Cortex of kidney (tissue), 1 donor: ENCODE results near the gene TMEM185A.
"Not testable (repeated sequence)": the region's sequence is repeated elsewhere in the genome, so short reads cannot be mapped to it uniquely, and the experiment has no call there.

Experiments
- DNase-seq: peaks from one replicate; lab custom pipeline; 2025; lab: John Stamatoyannopoulos, UW

Gene TMEM185A

DNA sequence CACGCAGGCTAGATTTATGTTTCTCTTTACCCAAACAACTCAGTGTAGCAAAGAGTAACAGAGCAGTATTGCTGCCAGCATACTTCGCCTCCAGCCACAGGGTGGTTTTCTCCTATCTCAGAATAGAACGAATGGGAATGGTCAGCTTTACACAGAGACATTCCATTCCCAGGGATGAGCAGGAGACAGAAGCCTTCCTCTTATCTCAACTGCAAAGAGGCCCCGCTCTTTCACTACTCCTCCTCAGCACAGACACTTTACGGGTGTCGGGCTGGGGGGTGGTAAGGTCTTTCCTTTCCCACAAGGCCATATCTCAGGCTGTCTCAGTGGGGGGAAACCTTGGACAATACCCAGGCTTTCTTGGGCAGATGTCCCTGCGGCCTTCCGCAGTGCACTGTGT, 4.8 kb downstream of the TMEM185A start:
- DNase-seq = not testable (repeated sequence)

DNA sequence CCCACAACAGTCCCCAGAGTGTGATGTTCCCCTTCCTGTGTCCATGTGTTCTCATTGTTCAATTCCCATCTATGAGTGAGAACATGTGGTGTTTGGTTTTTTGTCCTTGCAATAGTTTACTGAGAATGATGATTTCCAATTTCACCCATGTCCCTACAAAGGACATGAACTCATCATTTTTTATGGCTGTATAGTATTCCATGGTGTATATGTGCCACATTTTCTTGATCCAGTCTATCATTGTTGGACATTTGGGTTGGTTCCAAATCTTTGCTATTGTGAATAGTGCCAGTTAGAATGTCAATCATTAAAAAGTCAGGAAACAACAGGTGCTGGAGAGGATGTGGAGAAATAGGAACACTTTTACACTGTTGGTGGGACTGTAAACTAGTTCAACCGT, 11.9 kb downstream of the TMEM185A start:
- not testable (repeated sequence) for DNase-seq

DNA sequence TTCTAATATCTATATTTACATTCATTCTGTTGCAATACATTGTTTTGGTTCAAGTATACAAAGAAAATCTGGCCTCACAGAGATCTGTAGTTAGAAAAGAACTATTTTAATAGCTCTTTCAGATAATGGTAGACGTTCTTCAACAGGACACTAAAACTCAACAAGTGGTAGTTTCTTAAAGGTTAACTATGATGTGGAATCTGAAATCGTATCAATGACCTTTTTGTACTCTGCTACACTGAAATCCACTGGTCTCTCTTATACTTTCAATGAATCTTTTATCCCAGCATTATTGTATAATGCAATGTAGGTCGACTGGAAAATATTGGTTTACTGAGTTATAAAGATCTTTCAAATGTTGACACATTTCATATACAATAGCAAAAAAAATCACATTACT, 12.7 kb downstream of the TMEM185A start:
- no peak for DNase-seq

DNA sequence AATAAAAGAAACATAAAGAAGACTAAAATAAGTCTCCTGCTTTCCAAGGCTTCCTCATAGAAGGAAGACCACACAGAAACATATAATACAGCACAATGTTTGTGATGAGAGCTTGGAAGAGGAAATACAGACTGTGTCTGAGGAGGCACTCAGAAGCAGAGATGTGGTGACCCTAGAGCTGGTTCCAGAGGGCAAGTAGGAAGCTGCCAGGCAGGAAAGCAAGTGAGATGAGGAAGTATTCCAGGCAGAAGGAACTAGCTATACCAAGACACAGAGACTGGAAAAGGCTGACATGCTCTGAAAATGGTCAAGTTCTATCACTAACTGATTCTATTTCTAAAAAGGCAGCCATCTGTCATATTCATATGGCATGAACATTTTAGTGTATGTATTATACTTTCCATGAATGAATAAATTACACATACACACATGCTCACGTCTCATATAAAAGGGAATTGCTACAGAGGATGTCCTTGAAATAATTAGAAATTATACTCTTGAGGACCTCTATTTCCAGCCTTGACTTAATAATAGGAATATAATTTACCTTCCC, 19.9 kb downstream of the TMEM185A start:
- no peak for DNase-seq

DNA sequence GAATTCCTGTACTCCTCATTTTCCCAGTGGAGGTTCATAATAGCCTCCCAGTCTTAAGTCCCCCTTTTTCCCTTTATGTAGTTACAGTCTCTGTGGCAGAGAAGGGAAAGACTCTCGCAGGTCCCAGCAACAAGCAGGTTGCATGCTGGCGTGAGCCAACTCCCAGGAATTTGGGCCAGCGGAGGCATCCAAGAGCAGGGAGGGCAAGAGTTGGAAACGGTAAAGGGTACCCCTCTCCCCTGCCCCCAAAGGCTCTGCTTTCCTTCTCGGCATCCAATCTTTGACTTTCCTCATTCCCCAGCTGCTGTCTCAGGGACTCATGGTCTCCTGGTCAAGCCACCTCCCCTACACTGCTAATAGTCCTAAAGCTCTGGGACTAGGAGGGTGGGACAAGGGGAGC, 21.1 kb downstream of the TMEM185A start:
- DNase-seq = no peak

DNA sequence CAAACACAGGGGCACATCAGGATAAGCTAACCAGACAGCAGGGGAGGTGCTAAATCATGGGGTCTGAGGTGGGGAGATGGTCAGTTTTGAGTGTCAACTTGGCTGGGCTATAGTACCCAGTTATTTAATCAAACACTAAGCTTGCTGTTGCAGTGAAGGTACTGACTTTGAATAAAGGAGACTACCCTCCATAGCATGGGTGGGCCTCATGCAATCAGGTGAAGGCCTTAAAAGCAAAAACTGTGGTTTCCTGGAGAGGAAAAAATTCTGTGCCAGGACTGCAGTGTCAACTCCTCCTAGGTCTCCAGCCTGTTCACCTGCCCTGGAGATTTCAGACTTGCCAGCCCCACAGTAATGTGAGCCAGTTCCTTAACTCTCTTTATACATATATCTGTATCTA, 23.9 kb downstream of the TMEM185A start:
- no peak for DNase-seq

DNA sequence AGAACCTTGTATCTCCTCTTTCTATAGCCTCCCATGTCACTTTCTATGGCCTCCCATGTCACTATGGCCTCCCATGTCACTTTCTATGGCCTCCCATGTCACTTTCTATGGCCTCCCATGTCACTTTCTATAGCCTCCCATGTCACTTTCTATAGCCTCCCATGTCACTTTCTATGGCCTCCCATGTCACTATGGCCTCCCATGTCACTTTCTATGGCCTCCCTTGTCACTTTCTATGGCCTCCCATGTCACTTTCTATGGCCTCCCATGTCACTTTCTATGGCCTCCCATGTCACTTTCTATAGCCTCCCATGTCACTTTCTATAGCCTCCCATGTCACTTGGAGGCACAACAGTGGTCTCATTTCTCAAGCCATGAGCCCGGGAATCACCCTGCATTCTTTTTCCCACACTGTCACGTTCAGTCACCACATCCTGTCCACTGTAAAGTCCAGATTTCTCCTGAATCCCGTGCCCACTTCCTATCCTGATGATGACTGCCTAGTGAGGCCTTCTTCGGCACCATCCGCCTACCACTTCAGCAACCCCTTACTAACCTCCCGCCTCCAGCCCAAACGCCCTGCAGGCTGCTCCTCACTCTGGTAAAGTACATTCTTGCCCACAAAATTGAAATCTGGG, 26.2 kb downstream of the TMEM185A start:
- DNase-seq = not testable (repeated sequence)

DNA sequence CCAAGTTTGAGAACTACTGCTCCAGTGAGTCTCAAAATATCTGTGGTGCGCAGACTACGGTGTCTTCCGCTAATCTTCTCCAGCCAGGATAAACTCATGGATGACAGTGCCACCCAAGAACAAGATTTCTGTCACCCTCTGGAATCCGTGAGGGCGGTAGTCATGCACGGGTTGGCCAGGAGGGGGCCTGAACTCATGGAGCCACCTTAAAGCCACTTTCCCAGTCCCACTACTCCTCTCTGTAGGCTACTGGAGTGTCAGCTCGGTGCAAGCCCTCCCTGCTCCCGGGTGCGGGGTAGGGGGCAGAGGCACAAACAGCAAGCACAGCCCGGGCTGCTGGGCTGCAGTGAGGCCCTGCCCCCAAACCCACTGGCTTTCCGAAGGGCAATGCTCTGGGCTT, 33.0 kb downstream of the TMEM185A start:
- not testable (repeated sequence) for DNase-seq

DNA sequence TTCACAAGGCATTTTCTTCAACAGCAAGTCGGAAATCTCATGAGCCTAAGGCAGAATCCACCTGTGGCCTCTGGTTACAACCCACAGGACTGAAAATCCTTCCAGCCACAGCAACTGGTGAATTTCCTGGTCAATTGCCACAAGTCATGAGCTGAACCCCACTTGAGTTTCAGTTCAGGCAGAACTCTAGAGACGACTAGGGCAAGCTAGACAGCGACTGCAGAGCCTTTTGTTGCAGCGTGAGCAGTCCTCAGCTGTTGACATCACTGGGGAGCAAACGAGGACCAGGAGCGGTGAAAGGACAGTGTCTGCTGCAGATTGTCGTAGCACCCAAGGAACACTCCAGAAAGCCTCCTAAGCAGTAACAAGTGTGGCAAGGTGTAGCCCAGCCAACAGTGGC, 35.6 kb downstream of the TMEM185A start:
- DNase-seq = not testable (repeated sequence)

DNA sequence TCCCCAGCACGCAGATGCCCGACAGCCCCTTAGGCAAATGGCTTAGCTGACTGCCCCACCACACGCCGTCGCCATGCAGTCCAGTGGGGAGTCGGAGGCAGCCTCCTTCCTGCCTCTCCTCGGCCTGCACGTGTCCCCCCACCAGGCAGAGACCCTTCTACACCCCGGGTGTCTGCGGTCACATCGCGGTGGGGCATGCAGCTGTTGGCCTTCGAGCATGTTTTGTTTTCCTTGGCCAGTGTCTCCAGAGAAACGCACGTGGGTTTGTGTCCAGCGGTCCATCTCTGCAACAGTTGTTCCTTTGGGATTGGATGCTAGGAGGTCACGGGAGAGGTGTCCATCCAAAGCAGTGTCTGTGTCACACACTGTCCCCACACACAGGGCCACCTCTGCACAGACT, 36.4 kb downstream of the TMEM185A start, which contains the start of gene HSFX2:
TSS of gene HSFX2 (minus strand) at position 101 of the 400 bp plus-strand sequence. CDS start 614 bp downstream, outside the sequence.
- DNase-seq = not testable (repeated sequence)

DNA sequence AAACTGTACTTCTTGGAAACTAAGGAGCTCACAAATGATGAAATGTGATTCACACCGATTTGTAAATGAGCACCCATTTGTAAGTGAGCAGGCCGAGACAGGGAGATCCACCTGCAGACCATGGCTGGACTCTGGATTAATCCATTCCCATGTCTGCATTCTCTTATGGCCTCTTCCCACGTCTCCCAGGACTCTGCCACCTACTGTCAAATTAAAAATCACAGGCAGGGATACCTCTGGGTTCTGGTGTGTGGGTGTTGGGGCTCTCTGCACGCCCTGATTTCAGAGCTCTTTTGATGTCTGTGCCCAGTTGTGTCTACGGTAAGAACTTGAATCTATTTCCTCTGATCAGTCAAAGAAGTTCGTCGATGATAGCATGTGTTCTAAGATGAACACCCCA, 40.6 kb downstream of the TMEM185A start:
- not testable (repeated sequence) for DNase-seq

DNA sequence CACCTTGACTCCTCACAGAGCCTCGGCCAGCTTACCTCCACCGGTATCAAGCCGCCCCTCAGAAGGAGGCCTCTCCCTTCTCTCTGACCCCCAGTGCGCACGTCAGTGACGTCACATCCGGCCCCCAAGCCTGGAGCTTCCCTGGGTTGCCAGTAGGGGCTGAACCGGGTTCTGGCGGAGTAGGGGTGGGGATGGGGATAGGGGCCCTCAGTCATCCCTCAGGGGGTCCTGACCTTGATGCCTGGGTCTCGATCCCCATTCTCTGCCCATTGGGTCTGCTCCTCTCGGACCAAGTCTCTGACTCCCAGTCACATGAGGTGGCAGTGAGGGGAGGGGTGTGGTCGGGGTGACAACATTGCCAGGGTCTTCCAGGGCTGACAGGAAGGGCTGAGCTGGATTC, 44.2 kb downstream of the TMEM185A start, which contains the start of gene MAGEA9B:
TSS of gene MAGEA9B (minus strand) at position 101 of the 400 bp plus-strand sequence. CDS start 4,280 bp downstream, outside the sequence.
- DNase-seq = not testable (repeated sequence)

DNA sequence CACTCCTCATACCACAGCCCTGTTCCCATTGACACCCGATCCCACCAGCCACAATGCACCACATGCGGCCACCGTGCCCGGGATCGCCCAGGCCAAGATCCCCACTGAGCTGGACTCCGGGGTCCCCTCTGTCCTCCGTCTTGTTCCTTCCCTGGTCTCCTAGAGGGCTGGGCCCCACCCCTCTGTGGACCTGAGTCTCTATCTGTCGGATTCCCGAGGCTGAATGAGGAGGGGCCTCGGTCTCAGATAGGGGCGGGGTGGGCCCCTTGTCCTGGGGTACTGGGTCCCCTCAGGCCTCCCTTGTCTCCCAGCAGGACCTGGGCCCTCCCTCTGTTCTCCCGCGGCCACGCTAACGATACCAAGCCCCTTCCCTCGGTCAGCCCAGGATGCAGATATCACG, 46.0 kb downstream of the TMEM185A start:
- DNase-seq = not testable (repeated sequence)

DNA sequence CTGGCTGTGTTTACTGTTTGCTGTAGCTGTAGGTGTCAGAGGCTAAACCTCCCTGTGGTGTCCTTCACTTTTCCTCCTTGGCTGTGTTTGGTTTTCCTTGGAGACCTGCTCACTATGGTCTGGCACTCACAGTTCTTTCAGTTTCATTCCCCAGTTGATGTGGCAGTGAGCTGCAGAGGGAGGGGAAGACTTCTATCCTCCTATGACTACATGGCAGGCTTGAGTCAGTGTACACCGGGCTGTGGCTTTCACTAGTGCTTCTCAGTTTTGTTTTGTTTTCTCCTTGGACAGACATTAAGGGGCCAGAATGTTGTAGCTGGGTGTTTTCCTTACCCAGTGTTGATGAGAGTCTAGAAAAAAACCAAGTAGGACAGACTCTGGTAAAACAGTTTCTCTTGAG, 58.1 kb downstream of the TMEM185A start:
- DNase-seq = not testable (repeated sequence)

DNA sequence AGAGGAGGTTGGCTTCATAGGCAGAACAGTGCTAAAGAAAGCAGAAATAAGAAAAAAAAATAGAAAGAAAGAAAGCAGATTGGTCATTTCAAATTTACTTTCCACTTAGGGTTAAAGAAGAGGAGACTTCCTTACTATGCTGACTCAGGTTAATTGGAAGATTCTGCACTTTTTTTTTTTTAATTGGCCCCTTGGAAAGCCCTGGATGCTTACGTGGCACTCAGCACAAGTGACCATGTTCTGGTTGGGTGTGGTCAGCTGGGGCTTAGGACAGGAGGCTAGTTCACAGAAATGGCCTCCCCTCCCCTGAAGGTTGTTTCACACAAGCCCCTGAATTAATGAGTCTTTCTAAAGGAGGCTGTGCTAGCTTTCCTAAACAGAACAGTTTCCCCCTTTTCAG, 58.8 kb downstream of the TMEM185A start:
- DNase-seq = no peak

DNA sequence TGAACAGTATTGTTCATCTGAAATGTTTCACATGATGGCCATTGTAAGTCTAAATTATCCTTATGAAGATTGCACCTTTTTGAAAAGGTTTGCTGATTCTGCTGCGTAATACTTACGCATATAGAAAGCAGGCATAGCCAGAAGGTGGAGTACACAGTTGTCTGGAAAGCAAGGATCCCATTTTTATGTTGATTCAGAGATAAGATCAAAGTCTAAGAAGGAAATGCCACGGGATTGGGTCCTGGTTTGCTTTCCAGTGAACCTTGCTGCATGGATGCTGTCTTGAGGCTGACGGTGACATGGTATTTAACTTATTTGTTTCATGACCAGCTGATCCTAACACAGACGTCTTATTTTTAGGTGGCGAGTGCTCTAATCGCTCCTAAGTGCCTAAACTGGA, 59.8 kb downstream of the TMEM185A start:
- DNase-seq = no peak

DNA sequence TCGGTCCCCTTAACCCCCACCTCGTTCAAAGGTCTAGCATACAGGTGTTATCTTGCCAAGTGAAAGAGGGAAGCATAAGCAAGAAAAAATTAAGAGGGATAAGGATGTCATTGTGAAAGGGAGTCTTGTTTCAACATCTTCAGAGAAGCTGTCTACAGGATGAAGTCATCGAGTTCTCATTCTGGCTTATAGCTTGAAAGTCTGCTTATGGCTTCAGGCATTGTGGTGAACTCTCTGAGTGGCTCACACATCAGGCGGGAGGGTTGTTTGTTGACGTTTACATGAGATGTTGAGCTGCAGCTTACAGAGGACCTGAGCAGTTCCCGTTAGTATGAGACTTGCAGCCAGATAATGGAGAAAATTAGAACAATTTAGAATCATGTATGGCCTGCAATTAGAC, 60.9 kb downstream of the TMEM185A start:
- no peak for DNase-seq

DNA sequence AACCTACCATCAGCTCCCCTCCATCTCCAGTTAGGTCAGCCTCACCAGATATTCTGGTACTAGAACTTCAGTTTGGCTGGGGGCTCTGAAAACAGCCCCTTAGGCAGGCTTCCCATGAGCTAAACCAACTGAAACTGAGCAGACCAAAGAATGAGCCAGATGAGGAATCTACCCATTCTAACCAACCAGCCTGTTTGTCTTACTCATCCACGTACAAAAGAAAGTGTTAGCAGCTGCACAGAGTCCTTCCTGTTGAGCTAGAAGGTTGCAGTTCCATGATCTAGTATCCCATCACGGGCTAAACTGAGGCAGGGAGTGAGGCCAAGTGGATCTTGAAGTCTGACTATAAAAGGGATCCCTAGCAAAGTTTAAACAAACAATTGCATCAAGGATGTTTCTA, 61.8 kb downstream of the TMEM185A start:
- DNase-seq = no peak

DNA sequence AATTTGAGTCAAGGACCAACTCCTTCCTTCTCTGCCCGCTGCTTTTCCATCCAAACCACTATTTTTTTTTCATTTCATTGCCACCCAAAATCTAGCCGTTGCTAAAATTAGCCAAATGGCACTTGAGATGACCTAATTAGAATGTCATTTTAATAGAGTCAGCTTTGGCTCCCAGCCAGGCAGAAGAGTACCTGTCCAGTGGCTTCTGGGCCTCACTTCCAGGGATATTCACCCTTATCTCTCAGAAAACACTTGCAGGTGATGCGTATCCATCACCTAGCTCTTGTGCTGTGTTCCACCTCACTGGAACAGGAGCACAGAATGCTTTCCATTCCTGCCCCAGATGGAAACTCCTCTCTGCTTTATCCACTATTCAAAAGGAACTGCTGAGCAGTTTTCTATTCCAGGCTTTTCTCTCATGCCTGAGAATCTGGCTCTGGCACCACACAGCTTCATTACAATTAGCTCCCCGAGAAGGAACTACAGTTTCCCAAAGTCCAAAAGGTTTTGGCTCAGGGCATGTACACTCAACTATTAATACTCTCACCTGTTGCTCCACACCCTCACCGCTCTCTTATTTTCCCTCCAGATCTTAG, 62.8 kb downstream of the TMEM185A start:
- no peak for DNase-seq

DNA sequence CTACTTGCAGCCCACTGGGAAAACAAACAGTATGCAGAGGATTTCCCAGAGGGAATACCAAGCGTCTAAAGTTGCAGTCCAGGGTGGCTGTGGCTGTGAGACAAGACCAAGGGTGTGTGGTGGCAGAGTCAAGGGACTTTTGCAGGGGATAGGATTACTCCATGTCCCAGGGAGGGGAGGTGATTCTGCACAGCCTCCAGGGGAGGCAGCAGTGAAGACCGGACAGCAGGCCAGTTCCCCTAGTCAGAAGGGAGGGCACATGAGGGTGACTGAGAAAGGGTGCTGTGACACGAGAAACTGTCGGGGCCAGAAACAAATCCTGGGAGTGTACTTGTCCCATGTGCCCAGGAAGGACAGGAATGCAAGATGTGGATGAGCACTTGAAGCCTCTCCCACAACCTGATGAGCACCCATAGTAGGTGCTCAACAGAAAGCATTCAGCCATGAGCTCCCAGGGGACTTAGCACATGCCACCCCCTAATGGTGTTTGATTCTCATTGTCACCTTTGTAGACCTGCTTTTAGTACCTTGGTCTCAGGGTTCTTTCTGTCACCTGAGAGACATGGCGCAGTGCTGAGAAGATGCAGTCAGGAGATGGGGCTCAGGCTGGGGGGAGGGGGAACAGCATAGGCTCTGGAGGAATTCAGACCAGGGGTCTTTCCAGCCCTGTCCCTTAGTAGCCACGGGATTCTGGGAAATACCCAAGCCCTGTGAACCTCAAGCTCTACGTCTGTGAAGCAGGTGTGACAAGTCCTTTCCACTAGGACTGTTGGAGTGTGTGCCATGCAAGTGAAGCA, 63.8 kb downstream of the TMEM185A start:
- no peak for DNase-seq

DNA sequence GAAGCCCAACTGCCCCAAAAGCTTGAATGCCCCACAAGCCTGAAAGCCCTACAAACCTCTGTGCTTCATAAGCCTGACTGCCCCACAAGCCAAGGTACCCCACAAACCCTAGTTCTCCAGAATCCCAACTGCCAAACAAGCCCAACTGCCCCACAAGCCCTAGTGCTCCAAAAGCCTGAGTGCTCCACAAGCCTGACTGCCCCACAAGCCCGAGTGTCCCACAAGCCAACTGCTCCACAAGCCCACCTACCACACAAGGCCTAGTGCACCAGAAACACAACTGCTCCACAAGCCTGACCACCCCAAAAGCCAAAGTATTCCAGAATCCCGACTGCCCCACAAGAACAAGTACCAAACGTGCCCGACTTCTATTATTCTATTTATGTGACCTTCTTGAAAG, 68.2 kb downstream of the TMEM185A start:
- no peak for DNase-seq

DNA sequence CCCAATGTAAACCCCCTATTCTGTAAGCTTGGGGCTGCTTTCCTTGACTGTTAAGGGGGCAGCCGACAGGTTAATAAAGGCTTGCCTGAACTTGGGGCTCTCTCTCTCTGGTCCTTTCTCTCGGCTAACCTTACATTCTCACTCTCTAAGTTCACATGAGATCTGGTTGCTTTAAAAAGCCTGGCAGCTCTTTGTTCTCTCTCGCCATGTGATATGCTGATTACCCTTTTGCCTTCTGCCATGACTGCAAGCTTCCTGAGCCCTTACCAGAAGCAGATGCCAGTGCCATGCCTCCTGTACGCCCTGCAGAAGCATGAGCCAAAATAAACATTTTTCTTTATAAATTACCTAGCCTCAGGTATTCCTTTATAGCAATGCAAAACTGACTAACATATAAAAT, 76.3 kb downstream of the TMEM185A start:
- not testable (repeated sequence) for DNase-seq

DNA sequence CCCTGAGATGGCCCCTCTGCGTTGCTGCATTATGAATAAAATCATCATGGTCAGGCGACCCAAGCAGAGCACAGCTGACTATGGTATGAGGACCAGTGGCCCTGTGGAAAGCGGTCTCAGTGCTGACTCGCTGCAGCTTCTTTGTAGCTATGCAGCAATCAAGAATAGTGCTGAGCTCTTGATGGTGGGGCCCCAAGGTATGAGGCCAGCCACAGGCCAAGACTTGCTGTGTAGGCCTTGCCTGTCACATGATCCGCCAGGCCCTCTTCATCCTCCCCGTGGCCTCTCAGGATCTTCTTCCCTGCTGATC, 79.7 kb downstream of the TMEM185A start:
- not testable (repeated sequence) for DNase-seq
